Measurements from ENCODE around the gene GSG1L. TPM values are rescaled to one million over a fixed set of nuclear protein-coding genes. Genes with fewer than 3 reads are reported as not detected.

The GSG1L gene
- total RNA-seq, 1 donor from 2014 or later, result not detected

GRCh38 chr16:27823421-27823820 is 240.1 kb downstream of the GSG1L start:
- no peaks in the 10 kb centered on the region for H3K9me3 Mint-ChIP-seq

GRCh38 chr16:27822996-27823395 is 240.5 kb downstream of the GSG1L start:
- H3K27ac Mint-ChIP-seq (ENCODE audit: unreplicated experiment), result no peak overlapping the region
- H3K4me3 Mint-ChIP-seq, result no peak overlapping the region

More at GRCh38 chr16:27823421-27823820, 240.1 kb downstream of the GSG1L start:
- Mint-ChIP-seq H3K4me3 (no peak overlapping the region), H3K36me3 (ENCODE audit: low read depth) (no peaks in the 10 kb centered on the region), H3K4me1 (no peaks in the 10 kb centered on the region), H3K27ac (ENCODE audit: unreplicated experiment) (no peak overlapping the region), H3K27me3 (ENCODE audit: low read depth) (peaks cover 11% of the 10 kb centered on the region)
- no peak for TF ChIP-seq CTCF (conservative IDR thresholded peaks at IDR 0.05)
- DNase-seq (ENCODE audit: low read depth, low spot score), result no peak

GRCh38 chr16:27822529-27822928 is 241.0 kb downstream of the GSG1L start:
- no peak for DNase-seq (ENCODE audit: low read depth, low spot score)
- Mint-ChIP-seq H3K4me3 (no peak overlapping the region), H3K27ac (ENCODE audit: unreplicated experiment) (no peak overlapping the region), H3K27me3 (ENCODE audit: low read depth) (peaks cover 11% of the 10 kb centered on the region), H3K4me1 (no peaks in the 10 kb centered on the region), H3K36me3 (ENCODE audit: low read depth) (no peaks in the 10 kb centered on the region), H3K9me3 (no peaks in the 10 kb centered on the region)
- no peak for TF ChIP-seq CTCF (conservative IDR thresholded peaks at IDR 0.05)

More at GRCh38 chr16:27822996-27823395, 240.5 kb downstream of the GSG1L start:
- H3K36me3 Mint-ChIP-seq (ENCODE audit: low read depth), result no peaks in the 10 kb centered on the region
- no peak for TF ChIP-seq CTCF (conservative IDR thresholded peaks at IDR 0.05)
- peaks cover 11% of the 10 kb centered on the region for H3K27me3 Mint-ChIP-seq (ENCODE audit: low read depth)
- H3K9me3 Mint-ChIP-seq, result no peaks in the 10 kb centered on the region
- no peaks in the 10 kb centered on the region for H3K4me1 Mint-ChIP-seq
- DNase-seq (ENCODE audit: low read depth, low spot score), result no peak

- DNase-seq (ENCODE audit: low read depth, low spot score), result no peak
- no peak for TF ChIP-seq CTCF (conservative IDR thresholded peaks at IDR 0.05)
- no peaks in the 10 kb centered on the region for H3K9me3 Mint-ChIP-seq
- no peak overlapping the region for H3K27ac Mint-ChIP-seq (ENCODE audit: unreplicated experiment)
- H3K4me3 Mint-ChIP-seq, result no peak overlapping the region
- H3K27me3 Mint-ChIP-seq (ENCODE audit: low read depth), result peaks cover 11% of the 10 kb centered on the region
- H3K36me3 Mint-ChIP-seq (ENCODE audit: low read depth), result no peaks in the 10 kb centered on the region
- peaks cover 11% of the 10 kb centered on the region for H3K4me1 Mint-ChIP-seq
These were observed 242.7 kb downstream of the GSG1L start for GRCh38 chr16:27820646-27821345.

- Mint-ChIP-seq H3K27me3 (ENCODE audit: low read depth) (peaks cover 11% of the 10 kb centered on the region), H3K9me3 (no peaks in the 10 kb centered on the region), H3K36me3 (ENCODE audit: low read depth) (no peaks in the 10 kb centered on the region), H3K4me3 (no peak overlapping the region), H3K27ac (ENCODE audit: unreplicated experiment) (no peak overlapping the region), H3K4me1 (peaks cover 11% of the 10 kb centered on the region)
- no peak for DNase-seq (ENCODE audit: low read depth, low spot score)
- no peak for TF ChIP-seq CTCF (conservative IDR thresholded peaks at IDR 0.05)
These were observed 243.5 kb downstream of the GSG1L start for GRCh38 chr16:27819881-27820610.

All from neural crest cell (in vitro differentiated cells).